AG09309 (cell line): ENCODE measurements around the gene GREB1.

Source experiments
- DNase-seq: peaks from one replicate; pipeline ENCODE4 v3.0.0-alpha.2; 2010; ENCODE audit warnings: low read depth
- H3K4me3 ChIP-seq: 2 replicates; pipeline ENCODE4 v1.5.1; 2011; ENCODE audit warnings: mild to moderate bottlenecking, low read depth, low read length, moderate library complexity; ENCODE audit not compliant: control insufficient read depth
- CTCF ChIP-seq: IDR thresholded peaks from 2 replicates; pipeline ENCODE4 v1.5.1; 2011; ENCODE audit warnings: mild to moderate bottlenecking, low read depth, low read length, inconsistent platforms; ENCODE audit not compliant: insufficient read depth, control insufficient read depth; ENCODE audit errors: missing control alignments

The GREB1 gene

GRCh38 chr2:11581797-11582611 lies 48.2 kb downstream of the GREB1 start:
- no peak for DNase-seq
- H3K4me3 ChIP-seq, result no peak overlapping the region
- no peak for TF ChIP-seq CTCF

GRCh38 chr2:11582612-11582861 lies 48.7 kb downstream of the GREB1 start:
- no peak for TF ChIP-seq CTCF
- H3K4me3 ChIP-seq, result no peak overlapping the region
- DNase-seq, result no peak

DNA sequence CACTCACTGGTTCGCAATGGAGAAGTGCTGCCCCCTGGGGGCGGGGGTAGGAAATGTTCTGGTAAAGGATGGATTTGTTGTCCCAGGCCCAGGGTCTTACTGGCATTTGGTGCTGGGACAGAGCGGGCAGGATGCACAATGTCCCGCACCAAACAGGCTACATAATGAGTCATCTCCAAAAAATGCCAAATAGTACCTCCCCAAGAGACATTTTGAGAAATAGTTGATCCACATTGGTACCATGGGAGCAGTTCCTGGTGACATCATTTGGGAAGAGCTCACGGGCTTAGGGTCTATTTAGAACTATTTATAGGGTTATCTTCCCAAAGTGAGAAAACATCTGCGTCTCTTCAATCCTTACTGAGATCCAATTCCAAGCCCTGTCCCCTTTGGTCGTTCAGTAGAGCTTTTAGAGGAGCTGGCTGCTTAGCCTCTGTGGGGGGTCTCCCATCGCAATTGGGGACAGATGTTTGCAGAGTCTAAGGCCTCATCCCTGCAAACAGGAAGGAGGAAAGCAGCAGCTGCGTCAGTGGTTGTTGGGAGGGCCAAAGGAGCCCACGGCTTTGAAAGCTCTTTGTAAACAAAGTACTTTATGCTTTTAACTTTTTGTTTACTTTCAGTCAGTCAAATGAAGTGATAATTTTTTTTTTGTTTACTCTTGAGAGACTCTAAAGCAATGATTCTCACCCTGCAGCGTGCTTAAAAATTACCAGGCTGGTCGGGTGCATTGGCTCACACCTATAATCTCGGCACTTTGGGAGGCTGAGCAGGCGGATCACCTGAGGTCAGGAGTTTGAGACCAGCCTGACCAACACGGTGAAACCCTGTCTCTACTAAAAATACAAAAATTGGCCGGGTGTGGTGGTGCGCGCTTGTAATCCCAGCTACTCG lies 49.3 kb downstream of the GREB1 start:
- H3K4me3 ChIP-seq, result no peak overlapping the region
- no peak for DNase-seq
- peak; percentile 82 for TF ChIP-seq CTCF

DNA sequence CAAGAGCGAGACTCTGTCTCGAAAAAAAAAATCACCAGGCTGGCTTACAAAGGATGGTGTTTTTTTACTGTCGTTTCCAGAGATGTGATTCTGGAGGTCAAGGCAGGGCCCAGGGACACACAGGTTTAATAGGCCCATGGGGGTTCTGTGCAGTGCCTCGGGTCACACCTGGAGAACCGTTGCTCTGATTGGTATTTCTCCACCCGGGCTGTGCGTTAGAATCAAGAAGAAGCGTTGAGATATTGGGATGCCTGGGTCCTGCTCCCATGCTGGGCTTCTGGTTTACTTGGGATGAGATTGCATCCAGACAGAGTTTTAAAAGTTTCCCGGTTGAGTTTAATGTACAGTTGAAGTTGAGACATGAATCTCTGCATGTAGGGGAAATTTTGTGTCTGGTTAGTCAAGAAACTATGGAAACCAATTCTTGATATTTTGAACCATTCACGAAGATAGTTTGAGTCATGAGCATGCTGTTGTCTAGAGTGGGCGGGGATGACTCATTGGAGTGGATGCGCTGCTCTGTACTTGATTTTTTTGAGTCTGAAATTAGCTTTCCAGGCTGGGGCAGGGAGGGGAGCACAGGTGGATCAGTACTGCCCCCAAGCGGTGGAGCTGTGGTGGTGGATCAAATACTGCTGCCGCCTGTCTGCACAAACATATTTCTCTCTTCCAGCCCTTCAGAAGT lies 50.1 kb downstream of the GREB1 start:
- H3K4me3 ChIP-seq, result no peak overlapping the region
- peak; percentile 91 for DNase-seq
- peak; percentile 95 for TF ChIP-seq CTCF

- no peak for DNase-seq
- H3K4me3 ChIP-seq, result no peak overlapping the region
- no peak for TF ChIP-seq CTCF
Observed at GRCh38 chr2:11584525-11585056, 50.7 kb downstream of the GREB1 start.

DNA sequence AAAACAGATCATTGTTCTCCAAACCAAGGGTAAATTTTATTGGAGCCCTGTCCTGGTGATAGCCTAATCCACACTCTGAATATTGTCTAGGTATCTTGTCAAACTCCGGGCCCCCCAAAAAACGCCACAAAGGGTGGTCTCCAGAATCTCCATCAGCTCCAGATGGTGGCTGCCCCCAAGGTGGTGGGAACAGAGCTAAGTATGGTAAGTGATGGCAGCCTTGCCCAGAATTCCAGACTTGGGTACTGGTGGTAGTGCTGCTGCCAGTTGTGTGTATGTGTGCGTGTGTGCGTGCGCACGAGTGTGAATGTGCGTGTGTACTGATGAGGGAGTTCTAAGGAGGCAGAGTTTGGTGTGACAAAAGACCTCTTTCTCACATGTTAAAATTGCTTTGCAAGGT lies 51.2 kb downstream of the GREB1 start:
- no peak overlapping the region for H3K4me3 ChIP-seq
- no peak for DNase-seq
- no peak for TF ChIP-seq CTCF
